Epithelial cell of prostate (primary cell): ENCODE data around the gene SLC5A9.
A peak's percentile ranks its signal among the peaks of the same experiment; 100 is the strongest.
"Not testable (repeated sequence)": the region's sequence is repeated elsewhere in the genome, so short reads cannot be mapped to it uniquely, and the experiment has no call there.

Experiments used
- DNase-seq: peaks from one replicate; pipeline ENCODE4 v3.0.0-alpha.2; 2011; ENCODE audit warnings: low read depth, low spot score
- H3K27ac ChIP-seq: fragments of 450-650 bp; 2 replicates; pipeline ENCODE4 v1.5.1; 2017; ENCODE audit warnings: mild to moderate bottlenecking

Gene SLC5A9

GRCh38 chr1:48292706-48293105, 70.2 kb downstream of the SLC5A9 start:
- no peak overlapping the region for H3K27ac ChIP-seq
- DNase-seq: no peak

- peak overlapping the region; percentile 62 for H3K27ac ChIP-seq
- DNase-seq: not testable (repeated sequence)
These were observed 71.6 kb downstream of the SLC5A9 start for GRCh38 chr1:48294094-48294493.

GRCh38 chr1:48294656-48295055, 72.1 kb downstream of the SLC5A9 start:
- peak; percentile 73 for DNase-seq
- peak overlapping the region; percentile 62 for H3K27ac ChIP-seq
